OCI-LY7 (cell line): ENCODE data around the gene IL6ST.

Experiments used
- EZH2phosphoT487 ChIP-seq: fragments of 200-600 bp; sonication (generic); IDR thresholded peaks from 2 replicates; pipeline ENCODE4 v1.6.1; 2018; ENCODE audit warnings: low read depth, borderline replicate concordance, mild to moderate bottlenecking, mixed run types, antibody characterized with exemption, low read length, moderate library complexity, mixed read lengths
- TF ChIP-seq, protein P1 (sequence below): fragments of 200-600 bp; sonication (generic); conservative IDR thresholded peaks from 2 replicates; pipeline ENCODE4 v1.5.1; 2014; ENCODE audit warnings: mild to moderate bottlenecking, antibody characterized with exemption, low read length, moderate library complexity, mixed read lengths

DNA sequence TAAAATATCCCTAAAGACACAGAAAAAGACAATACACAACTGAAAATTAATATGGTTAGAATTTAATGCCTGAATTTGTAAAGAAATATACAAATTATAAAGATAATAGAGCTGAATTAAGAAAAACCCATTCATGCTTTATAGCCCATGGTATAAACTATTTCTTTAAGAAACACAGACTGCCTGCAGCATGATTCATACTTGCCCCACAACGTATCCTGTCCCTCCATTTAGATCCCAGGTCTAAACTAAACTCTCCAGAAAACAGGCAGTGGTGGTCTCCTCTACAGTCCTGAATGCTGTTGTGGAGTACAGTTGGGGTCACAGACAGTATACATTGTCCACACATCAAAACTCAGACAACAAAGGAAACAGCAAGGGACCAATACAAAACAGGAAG lies 24.8 kb downstream of the IL6ST start:
- TF ChIP-seq, protein P1, sequence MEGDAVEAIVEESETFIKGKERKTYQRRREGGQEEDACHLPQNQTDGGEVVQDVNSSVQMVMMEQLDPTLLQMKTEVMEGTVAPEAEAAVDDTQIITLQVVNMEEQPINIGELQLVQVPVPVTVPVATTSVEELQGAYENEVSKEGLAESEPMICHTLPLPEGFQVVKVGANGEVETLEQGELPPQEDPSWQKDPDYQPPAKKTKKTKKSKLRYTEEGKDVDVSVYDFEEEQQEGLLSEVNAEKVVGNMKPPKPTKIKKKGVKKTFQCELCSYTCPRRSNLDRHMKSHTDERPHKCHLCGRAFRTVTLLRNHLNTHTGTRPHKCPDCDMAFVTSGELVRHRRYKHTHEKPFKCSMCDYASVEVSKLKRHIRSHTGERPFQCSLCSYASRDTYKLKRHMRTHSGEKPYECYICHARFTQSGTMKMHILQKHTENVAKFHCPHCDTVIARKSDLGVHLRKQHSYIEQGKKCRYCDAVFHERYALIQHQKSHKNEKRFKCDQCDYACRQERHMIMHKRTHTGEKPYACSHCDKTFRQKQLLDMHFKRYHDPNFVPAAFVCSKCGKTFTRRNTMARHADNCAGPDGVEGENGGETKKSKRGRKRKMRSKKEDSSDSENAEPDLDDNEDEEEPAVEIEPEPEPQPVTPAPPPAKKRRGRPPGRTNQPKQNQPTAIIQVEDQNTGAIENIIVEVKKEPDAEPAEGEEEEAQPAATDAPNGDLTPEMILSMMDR, result no peak
- TF ChIP-seq EZH2phosphoT487, result no peak
